ENCODE data around the gene MARK2.

The MARK2 gene

GRCh38 chr11:63831326-63831725 is 7.6 kb upstream of the MARK2 start:
- DNase-seq = no peak

- no peak for DNase-seq
Measured at GRCh38 chr11:63832336-63832735, 6.6 kb upstream of the MARK2 start.

- DNase-seq = no peak
Measured at GRCh38 chr11:63833048-63833447, 5.9 kb upstream of the MARK2 start.

GRCh38 chr11:63834535-63835157 is 4.3 kb upstream of the MARK2 start:
- no peak for DNase-seq

GRCh38 chr11:63835158-63835545 is 3.8 kb upstream of the MARK2 start:
- no peak for DNase-seq

- peak; percentile 80 for DNase-seq
Measured at GRCh38 chr11:63837027-63837688, 1.8 kb upstream of the MARK2 start.

- DNase-seq = no peak
Measured at GRCh38 chr11:63837739-63838138, 1.2 kb upstream of the MARK2 start.

GRCh38 chr11:63838150-63838677 is 696 bp upstream of the MARK2 start:
- DNase-seq = no peak

- DNase-seq = peak; percentile 35
Measured at GRCh38 chr11:63839508-63840355, 822 bp downstream of the MARK2 start.

- no peak for DNase-seq
Measured at GRCh38 chr11:63840356-63841060, 1.6 kb downstream of the MARK2 start.

- DNase-seq = no peak
Measured at GRCh38 chr11:63841554-63841953, 2.6 kb downstream of the MARK2 start.

GRCh38 chr11:63843041-63843440 is 4.1 kb downstream of the MARK2 start:
- no peak for DNase-seq

GRCh38 chr11:63844836-63845235 is 5.9 kb downstream of the MARK2 start:
- no peak for DNase-seq

GRCh38 chr11:63845303-63845702 is 6.4 kb downstream of the MARK2 start:
- DNase-seq = no peak

- DNase-seq = no peak
Measured at GRCh38 chr11:63845911-63846310, 7.0 kb downstream of the MARK2 start.

- DNase-seq = no peak
Measured at GRCh38 chr11:63846897-63847296, 8.0 kb downstream of the MARK2 start.

- no peak for DNase-seq
Measured at GRCh38 chr11:63847363-63847762, 8.5 kb downstream of the MARK2 start.

GRCh38 chr11:63849691-63850090 is 10.8 kb downstream of the MARK2 start:
- DNase-seq = no peak

GRCh38 chr11:63850920-63851319 is 12.0 kb downstream of the MARK2 start:
- DNase-seq = no peak

GRCh38 chr11:63851364-63851763 is 12.5 kb downstream of the MARK2 start:
- no peak for DNase-seq

- DNase-seq = no peak
Measured at GRCh38 chr11:63853476-63853875, 14.6 kb downstream of the MARK2 start.

GRCh38 chr11:63854696-63855095 is 15.8 kb downstream of the MARK2 start:
- no peak for DNase-seq

GRCh38 chr11:63855975-63856374 is 17.1 kb downstream of the MARK2 start:
- DNase-seq = no peak
